Tibial nerve (tissue), 4 donors: ENCODE data around the gene CAMSAP1.

ENCODE experiments used
- EP300 ChIP-seq, 2 donors: sonication (generic); formaldehyde crosslinking; IDR thresholded peaks; one replicate each; pipeline ENCODE4 v1.6.1; 2017; ENCODE audit warnings: antibody characterized with exemption in 2 of 2, mild to moderate bottlenecking in 1 of 2
- POLR2A ChIP-seq, 2 donors: fragments of 450-650 bp; IDR thresholded peaks; one replicate each; pipeline ENCODE4 v1.6.1; 2017; ENCODE audit warnings: antibody characterized with exemption in 2 of 2, mild to moderate bottlenecking in 2 of 2, moderate library complexity in 2 of 2
- TF ChIP-seq, protein P1 (sequence below), 5 experiments: fragments of 200-600 bp in 3 of 5; fragments of 450-650 bp in 2 of 5; sonication (generic) in 3 of 5; IDR thresholded peaks; one replicate each; pipeline ENCODE4 v1.5.1; 2016 to 2019; ENCODE audit warnings: antibody characterized with exemption in 5 of 5, mild to moderate bottlenecking in 3 of 5, moderate library complexity in 2 of 5

DNA sequence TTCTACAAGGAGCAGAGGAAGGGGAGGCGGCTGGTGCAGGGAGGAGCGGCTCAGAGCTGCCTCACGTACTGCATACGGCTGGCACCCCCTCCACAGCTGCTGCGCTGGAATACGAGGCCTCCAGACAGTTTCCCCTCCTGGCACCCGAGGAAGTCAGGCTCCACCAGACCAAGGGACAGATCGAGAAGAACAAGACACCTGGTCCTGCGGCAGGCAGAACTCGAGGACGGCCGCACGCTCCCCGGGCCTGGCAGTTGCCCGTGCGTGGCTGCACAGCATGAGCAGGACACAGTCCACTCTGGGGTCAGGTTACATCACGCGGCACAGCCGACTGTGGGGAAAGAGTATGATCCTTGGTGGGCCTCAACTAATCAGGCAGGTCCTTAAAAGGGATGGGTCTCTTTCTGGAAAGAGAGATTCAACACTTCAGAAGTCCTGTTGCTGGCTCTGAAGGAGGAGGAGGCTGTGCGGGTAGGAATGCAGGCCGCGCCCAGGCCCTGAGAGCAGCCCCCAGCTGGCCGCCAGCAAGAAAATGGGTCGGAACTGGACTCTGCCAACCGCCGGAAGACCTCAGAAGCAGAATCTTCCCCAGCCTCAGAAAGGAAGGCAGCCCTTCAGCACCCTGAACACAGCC lies 42.3 kb upstream of the CAMSAP1 start:
- TF ChIP-seq POLR2A (IDR thresholded peaks at IDR 0.05) (no peak), EP300 (IDR thresholded peaks at IDR 0.05) (no peak)
- TF ChIP-seq, protein P1, sequence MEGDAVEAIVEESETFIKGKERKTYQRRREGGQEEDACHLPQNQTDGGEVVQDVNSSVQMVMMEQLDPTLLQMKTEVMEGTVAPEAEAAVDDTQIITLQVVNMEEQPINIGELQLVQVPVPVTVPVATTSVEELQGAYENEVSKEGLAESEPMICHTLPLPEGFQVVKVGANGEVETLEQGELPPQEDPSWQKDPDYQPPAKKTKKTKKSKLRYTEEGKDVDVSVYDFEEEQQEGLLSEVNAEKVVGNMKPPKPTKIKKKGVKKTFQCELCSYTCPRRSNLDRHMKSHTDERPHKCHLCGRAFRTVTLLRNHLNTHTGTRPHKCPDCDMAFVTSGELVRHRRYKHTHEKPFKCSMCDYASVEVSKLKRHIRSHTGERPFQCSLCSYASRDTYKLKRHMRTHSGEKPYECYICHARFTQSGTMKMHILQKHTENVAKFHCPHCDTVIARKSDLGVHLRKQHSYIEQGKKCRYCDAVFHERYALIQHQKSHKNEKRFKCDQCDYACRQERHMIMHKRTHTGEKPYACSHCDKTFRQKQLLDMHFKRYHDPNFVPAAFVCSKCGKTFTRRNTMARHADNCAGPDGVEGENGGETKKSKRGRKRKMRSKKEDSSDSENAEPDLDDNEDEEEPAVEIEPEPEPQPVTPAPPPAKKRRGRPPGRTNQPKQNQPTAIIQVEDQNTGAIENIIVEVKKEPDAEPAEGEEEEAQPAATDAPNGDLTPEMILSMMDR (IDR thresholded peaks at IDR 0.05): no peak
